Ishikawa (cell line): ENCODE data around the gene ALOX5AP.

ENCODE experiments used
- CEBPB ChIP-seq: IDR thresholded peaks from 2 replicates; pipeline ENCODE4 v1.6.1; 2012
- CREB1 ChIP-seq: IDR thresholded peaks from 2 replicates; pipeline ENCODE4 v1.6.1; 2012; ENCODE audit warnings: low read depth
- EGR1 ChIP-seq: IDR thresholded peaks from 2 replicates; pipeline ENCODE4 v1.6.1; 2012
- EP300 ChIP-seq: IDR thresholded peaks from 2 replicates; pipeline ENCODE4 v1.6.1; 2012; ENCODE audit warnings: borderline replicate concordance
- FOXM1 ChIP-seq: IDR thresholded peaks from 2 replicates; pipeline ENCODE4 v1.6.1; 2012; ENCODE audit warnings: low read depth, borderline replicate concordance
- NFIC ChIP-seq: IDR thresholded peaks from 2 replicates; pipeline ENCODE4 v1.6.1; 2012
- RAD21 ChIP-seq: IDR thresholded peaks from 2 replicates; pipeline ENCODE4 v1.6.1; 2012; ENCODE audit warnings: low read depth
- REST ChIP-seq: IDR thresholded peaks from 2 replicates; pipeline ENCODE4 v1.6.1; 2012; ENCODE audit warnings: low read depth, mild to moderate bottlenecking
- TAF1 ChIP-seq: IDR thresholded peaks from 2 replicates; pipeline ENCODE4 v1.6.1; 2012; ENCODE audit warnings: low read depth, mild to moderate bottlenecking
- TCF12 ChIP-seq: IDR thresholded peaks from 2 replicates; pipeline ENCODE4 v1.6.1; 2012; ENCODE audit warnings: low read depth
- TEAD4 ChIP-seq: IDR thresholded peaks from 2 replicates; pipeline ENCODE4 v1.6.1; 2012
- USF1 ChIP-seq: IDR thresholded peaks from 2 replicates; pipeline ENCODE4 v1.6.1; 2012
- YY1 ChIP-seq: IDR thresholded peaks from 2 replicates; pipeline ENCODE4 v1.6.1; 2012; ENCODE audit warnings: low read depth
- ZBTB7A ChIP-seq: IDR thresholded peaks from 2 replicates; pipeline ENCODE4 v1.6.1; 2012; ENCODE audit warnings: low read depth
- TF ChIP-seq, protein P1 (sequence below): IDR thresholded peaks from 2 replicates; pipeline ENCODE4 v1.6.1; 2012

Gene ALOX5AP

GRCh38 chr13:30714629-30715371, 20.5 kb upstream of the ALOX5AP start:
- no peak for TF ChIP-seq TEAD4
- TF ChIP-seq EP300, result no peak
- TF ChIP-seq, protein P1, sequence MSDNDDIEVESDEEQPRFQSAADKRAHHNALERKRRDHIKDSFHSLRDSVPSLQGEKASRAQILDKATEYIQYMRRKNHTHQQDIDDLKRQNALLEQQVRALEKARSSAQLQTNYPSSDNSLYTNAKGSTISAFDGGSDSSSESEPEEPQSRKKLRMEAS, result no peak
- TF ChIP-seq RAD21, result no peak
- TF ChIP-seq EGR1, result no peak
- no peak for TF ChIP-seq NFIC
- TF ChIP-seq FOXM1, result no peak
- no peak for TF ChIP-seq TCF12
- no peak for TF ChIP-seq USF1

GRCh38 chr13:30715372-30715756, 20.0 kb upstream of the ALOX5AP start:
- TF ChIP-seq EGR1 (no peak), FOXM1 (no peak), TEAD4 (no peak), TCF12 (no peak)

GRCh38 chr13:30715837-30716236, 19.5 kb upstream of the ALOX5AP start:
- no peak for TF ChIP-seq RAD21
- no peak for TF ChIP-seq YY1
- no peak for TF ChIP-seq REST
- TF ChIP-seq, protein P1, result no peak
- no peak for TF ChIP-seq TEAD4
- TF ChIP-seq EGR1, result no peak
- no peak for TF ChIP-seq CREB1
- TF ChIP-seq NFIC, result no peak
- TF ChIP-seq EP300, result no peak
- no peak for TF ChIP-seq TAF1

GRCh38 chr13:30718661-30719524, 16.4 kb upstream of the ALOX5AP start:
- no peak for TF ChIP-seq USF1
- no peak for TF ChIP-seq YY1
- no peak for TF ChIP-seq EGR1
- TF ChIP-seq TAF1, result no peak
- TF ChIP-seq CREB1, result no peak
- TF ChIP-seq, protein P1, result no peak
- no peak for TF ChIP-seq REST
- TF ChIP-seq NFIC, result no peak
- TF ChIP-seq RAD21, result no peak
- no peak for TF ChIP-seq FOXM1
- no peak for TF ChIP-seq CEBPB
- TF ChIP-seq TCF12, result no peak
- TF ChIP-seq ZBTB7A, result no peak
- TF ChIP-seq EP300, result no peak
- no peak for TF ChIP-seq TEAD4

DNA sequence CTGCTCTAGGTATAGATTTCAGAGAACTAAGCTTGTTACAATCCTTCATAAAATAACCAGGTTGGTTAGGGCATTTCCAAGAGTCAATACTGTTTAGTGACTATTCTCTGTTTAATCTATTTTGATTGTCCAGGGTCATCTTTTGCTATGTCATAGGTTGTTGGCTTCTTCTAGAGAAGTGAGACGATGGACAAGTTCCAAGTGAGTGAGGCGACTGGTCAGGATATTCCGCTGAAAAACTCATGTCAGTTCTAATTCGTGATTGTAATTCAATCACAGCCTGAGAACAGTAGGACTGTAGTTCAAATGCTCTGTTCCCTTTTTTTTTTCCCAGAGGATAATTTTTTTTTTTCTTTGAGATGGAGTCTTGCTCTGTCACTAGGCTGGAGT, 15.8 kb upstream of the ALOX5AP start:
- TF ChIP-seq TAF1 (no peak), ZBTB7A (no peak), FOXM1 (no peak), EGR1 (no peak), TCF12 (no peak), RAD21 (no peak), NFIC (no peak), EP300 (no peak), REST (no peak), USF1 (no peak), TEAD4 (no peak), YY1 (no peak), CEBPB (no peak), CREB1 (no peak)
- TF ChIP-seq, protein P1, result no peak
